G401.6 (cell line): ENCODE data around the gene MAML1.
A peak's percentile ranks its signal among the peaks of the same experiment; 100 is the strongest.

Source experiments
- FAIRE-seq: peaks from 2 replicates; lab custom pipeline; 2012; peaks lifted over from hg19 to GRCh38; lab: Jason Lieb, UNC

The MAML1 gene

GRCh38 chr5:179795049-179795862, 62.6 kb downstream of the MAML1 start:
- no peak for FAIRE-seq

- peak; percentile 31 for FAIRE-seq
These were observed 63.5 kb downstream of the MAML1 start for GRCh38 chr5:179795863-179796833.

- FAIRE-seq, result no peak
These were observed 64.4 kb downstream of the MAML1 start for GRCh38 chr5:179796877-179797608.

GRCh38 chr5:179797741-179798140, 65.1 kb downstream of the MAML1 start:
- no peak for FAIRE-seq

- FAIRE-seq, result no peak
These were observed 65.6 kb downstream of the MAML1 start for GRCh38 chr5:179798144-179798770.

GRCh38 chr5:179798771-179799643, 66.4 kb downstream of the MAML1 start:
- no peak for FAIRE-seq

- no peak for FAIRE-seq
These were observed 67.0 kb downstream of the MAML1 start for GRCh38 chr5:179799644-179799973.

GRCh38 chr5:179800071-179800695, 67.6 kb downstream of the MAML1 start:
- no peak for FAIRE-seq

- no peak for FAIRE-seq
These were observed 68.1 kb downstream of the MAML1 start for GRCh38 chr5:179800696-179801201.

GRCh38 chr5:179801304-179802206, 68.9 kb downstream of the MAML1 start:
- FAIRE-seq, result no peak

- FAIRE-seq, result no peak
These were observed 69.7 kb downstream of the MAML1 start for GRCh38 chr5:179802207-179802883.

GRCh38 chr5:179802950-179803562, 70.4 kb downstream of the MAML1 start:
- FAIRE-seq, result no peak

- no peak for FAIRE-seq
These were observed 71.3 kb downstream of the MAML1 start for GRCh38 chr5:179803651-179804554.

GRCh38 chr5:179804555-179804947, 71.9 kb downstream of the MAML1 start:
- FAIRE-seq, result no peak

GRCh38 chr5:179805070-179805528, 72.5 kb downstream of the MAML1 start:
- no peak for FAIRE-seq

- no peak for FAIRE-seq
These were observed 73.1 kb downstream of the MAML1 start for GRCh38 chr5:179805529-179806249.
